BE2C (cell line): ENCODE results near the gene PLEKHM3.

Experiments
- DNase-seq: peaks from one replicate; pipeline ENCODE4 v3.0.0-alpha.2; 2020
- H3K27me3 ChIP-seq: fragments of 250-450 bp; sonication (Bioruptor Pico); 2 replicates; pipeline ENCODE4 v1.5.1; 2020; ENCODE audit warnings: mild to moderate bottlenecking
- H3K36me3 ChIP-seq: fragments of 250-450 bp; sonication (Bioruptor Pico); 2 replicates; pipeline ENCODE4 v1.5.1; 2020; ENCODE audit warnings: mild to moderate bottlenecking
- H3K4me1 ChIP-seq: fragments of 250-450 bp; sonication (Bioruptor Pico); 2 replicates; pipeline ENCODE4 v1.5.1; 2020
- H3K4me3 ChIP-seq: 2 replicates; pipeline ENCODE4 v1.5.1; 2011; ENCODE audit warnings: low read depth, low read length
- H3K9me3 ChIP-seq: fragments of 250-450 bp; sonication (Bioruptor Pico); 2 replicates; pipeline ENCODE4 v1.5.1; 2020
- CTCF ChIP-seq: IDR thresholded peaks from 2 replicates; pipeline ENCODE4 v1.5.1; 2012; ENCODE audit warnings: mild to moderate bottlenecking, low read depth, low read length

The PLEKHM3 gene

GRCh38 chr2:207819021-207819797, 206.1 kb downstream of the PLEKHM3 start:
- no peak for DNase-seq
- Histone ChIP-seq H3K27me3 (no peaks in the 10 kb centered on the region), H3K36me3 (no peaks in the 10 kb centered on the region), H3K9me3 (no peaks in the 10 kb centered on the region), H3K4me3 (no peak overlapping the region), H3K4me1 (no peaks in the 10 kb centered on the region)
- no peak for TF ChIP-seq CTCF

- Histone ChIP-seq H3K36me3 (no peaks in the 10 kb centered on the region), H3K9me3 (no peaks in the 10 kb centered on the region), H3K4me1 (no peaks in the 10 kb centered on the region), H3K27me3 (no peaks in the 10 kb centered on the region), H3K4me3 (no peak overlapping the region)
- no peak for DNase-seq
- TF ChIP-seq CTCF: no peak
Observed at GRCh38 chr2:207816546-207816945, 208.8 kb downstream of the PLEKHM3 start.

- no peak for TF ChIP-seq CTCF
- Histone ChIP-seq H3K36me3 (no peaks in the 10 kb centered on the region), H3K9me3 (no peaks in the 10 kb centered on the region), H3K4me1 (no peaks in the 10 kb centered on the region), H3K27me3 (no peaks in the 10 kb centered on the region), H3K4me3 (no peak overlapping the region)
- DNase-seq: no peak
Observed at GRCh38 chr2:207815254-207815653, 210.1 kb downstream of the PLEKHM3 start.

- no peaks in the 10 kb centered on the region for H3K27me3 ChIP-seq
- H3K9me3 ChIP-seq: no peaks in the 10 kb centered on the region
- no peaks in the 10 kb centered on the region for H3K36me3 ChIP-seq
- H3K4me1 ChIP-seq: no peaks in the 10 kb centered on the region
- H3K4me3 ChIP-seq: no peak overlapping the region
- TF ChIP-seq CTCF: no peak
- no peak for DNase-seq
Observed at GRCh38 chr2:207813942-207814341, 211.4 kb downstream of the PLEKHM3 start.

GRCh38 chr2:207813221-207813916, 212.0 kb downstream of the PLEKHM3 start:
- Histone ChIP-seq H3K36me3 (no peaks in the 10 kb centered on the region), H3K4me3 (no peak overlapping the region), H3K4me1 (no peaks in the 10 kb centered on the region), H3K27me3 (no peaks in the 10 kb centered on the region), H3K9me3 (no peaks in the 10 kb centered on the region)
- DNase-seq: no peak
- no peak; the same call in 1 of the 2 replicates for TF ChIP-seq CTCF

GRCh38 chr2:207812726-207813080, 212.6 kb downstream of the PLEKHM3 start:
- Histone ChIP-seq H3K27me3 (no peaks in the 10 kb centered on the region), H3K9me3 (no peaks in the 10 kb centered on the region), H3K36me3 (no peaks in the 10 kb centered on the region), H3K4me1 (no peaks in the 10 kb centered on the region), H3K4me3 (no peak overlapping the region)
- DNase-seq: no peak
- no peak for TF ChIP-seq CTCF
